ENCODE data around the gene SDK1.

The SDK1 gene

DNA sequence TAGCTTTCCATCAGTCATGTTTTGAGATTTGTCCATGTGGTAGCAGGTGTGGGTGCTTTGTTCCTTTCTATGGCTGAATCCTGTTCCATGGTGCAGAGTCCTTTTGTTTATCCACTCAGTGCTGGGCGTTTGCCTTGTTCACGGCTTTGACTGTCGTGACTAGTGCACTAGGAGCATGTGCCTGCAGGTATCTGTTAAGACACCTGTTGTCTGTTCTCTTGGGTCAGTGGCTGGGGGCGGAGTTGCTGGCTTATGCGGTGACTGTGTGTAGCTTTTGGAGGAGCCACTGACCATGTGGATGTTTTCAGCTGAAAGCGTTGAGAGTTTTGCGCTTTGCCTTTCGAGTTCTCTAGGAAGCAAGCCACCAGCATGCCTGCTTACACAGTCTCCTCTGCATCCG, 807.9 kb downstream of the SDK1 start:
- no peak overlapping the region for H3K9ac ChIP-seq (ENCODE audit: low read length)

GRCh38 chr7:4109481-4110110, 808.5 kb downstream of the SDK1 start:
- no peaks in the 10 kb centered on the region for H3K9me3 ChIP-seq (ENCODE audit: control insufficient read depth, low read length)
- H3K36me3 ChIP-seq (ENCODE audit: control insufficient read depth, insufficient read depth, low read length) = no peaks in the 10 kb centered on the region
- H3K27me3 ChIP-seq (ENCODE audit: control insufficient read depth, insufficient read depth, low read length) = no peaks in the 10 kb centered on the region
- no peaks in the 10 kb centered on the region for H3K4me1 ChIP-seq (ENCODE audit: control insufficient read depth, insufficient read depth, low read length)
- H3K4me3 ChIP-seq (ENCODE audit: low read length) = no peak overlapping the region
- no peak overlapping the region for H3K9ac ChIP-seq (ENCODE audit: low read length)

More for the DNA sequence above, 807.9 kb downstream of the SDK1 start:
- H3K4me1 ChIP-seq (ENCODE audit: control insufficient read depth, insufficient read depth, low read length) = no peaks in the 10 kb centered on the region
- H3K4me3 ChIP-seq (ENCODE audit: low read length) = no peak overlapping the region
- H3K36me3 ChIP-seq (ENCODE audit: control insufficient read depth, insufficient read depth, low read length) = no peaks in the 10 kb centered on the region
- H3K9me3 ChIP-seq (ENCODE audit: control insufficient read depth, low read length) = no peaks in the 10 kb centered on the region
- no peaks in the 10 kb centered on the region for H3K27me3 ChIP-seq (ENCODE audit: control insufficient read depth, insufficient read depth, low read length)

- Histone ChIP-seq H3K4me1 (ENCODE audit: control insufficient read depth, insufficient read depth, low read length) (no peaks in the 10 kb centered on the region), H3K27me3 (ENCODE audit: control insufficient read depth, insufficient read depth, low read length) (no peaks in the 10 kb centered on the region), H3K36me3 (ENCODE audit: control insufficient read depth, insufficient read depth, low read length) (no peaks in the 10 kb centered on the region), H3K9me3 (ENCODE audit: control insufficient read depth, low read length) (no peaks in the 10 kb centered on the region), H3K4me3 (ENCODE audit: low read length) (no peak overlapping the region), H3K9ac (ENCODE audit: low read length) (no peak overlapping the region)
Measured at GRCh38 chr7:4110438-4110837, 809.4 kb downstream of the SDK1 start.

DNA sequence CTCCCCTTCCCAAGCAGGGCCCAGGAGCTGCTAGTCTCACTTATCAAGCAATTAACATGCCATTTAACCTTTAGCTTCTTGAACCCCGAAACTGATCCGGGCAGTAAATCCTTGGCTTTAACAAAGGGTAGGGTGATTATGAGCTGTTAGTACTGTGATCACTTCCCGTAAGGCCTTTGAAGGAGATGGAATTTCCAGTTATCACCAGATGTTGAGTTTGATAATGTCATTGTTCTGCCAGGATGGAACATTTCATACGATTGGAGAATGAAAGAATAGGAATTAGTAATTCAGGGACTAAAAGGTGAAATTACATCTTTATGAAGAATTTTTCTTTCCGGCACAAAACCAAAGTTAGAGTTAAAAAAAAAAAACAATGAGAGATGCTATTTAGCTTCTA, 810.1 kb downstream of the SDK1 start:
- Histone ChIP-seq H3K4me1 (ENCODE audit: control insufficient read depth, insufficient read depth, low read length) (no peaks in the 10 kb centered on the region), H3K9ac (ENCODE audit: low read length) (no peak overlapping the region), H3K36me3 (ENCODE audit: control insufficient read depth, insufficient read depth, low read length) (no peaks in the 10 kb centered on the region), H3K27me3 (ENCODE audit: control insufficient read depth, insufficient read depth, low read length) (no peaks in the 10 kb centered on the region), H3K4me3 (ENCODE audit: low read length) (no peak overlapping the region), H3K9me3 (ENCODE audit: control insufficient read depth, low read length) (no peaks in the 10 kb centered on the region)

DNA sequence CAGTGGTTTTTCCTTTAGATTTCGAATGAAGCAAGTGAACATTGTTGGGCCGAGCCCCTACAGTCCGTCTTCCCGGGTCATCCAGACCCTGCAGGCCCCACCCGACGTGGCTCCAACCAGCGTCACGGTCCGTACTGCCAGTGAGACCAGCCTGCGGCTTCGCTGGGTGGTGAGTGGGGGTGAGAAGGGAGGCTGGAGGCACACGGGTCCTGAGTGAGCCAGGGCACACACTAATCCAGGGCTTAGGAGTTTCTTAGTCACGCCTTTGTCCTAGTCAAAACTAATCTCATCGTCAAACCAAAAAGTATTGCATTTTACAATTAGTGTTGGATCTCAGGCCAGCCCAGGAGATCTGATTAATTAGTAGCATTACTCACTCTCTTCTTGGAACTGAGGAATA, 812.2 kb downstream of the SDK1 start:
- Histone ChIP-seq H3K4me3 (ENCODE audit: low read length) (no peak overlapping the region), H3K4me1 (ENCODE audit: control insufficient read depth, insufficient read depth, low read length) (no peaks in the 10 kb centered on the region), H3K9ac (ENCODE audit: low read length) (no peak overlapping the region), H3K27me3 (ENCODE audit: control insufficient read depth, insufficient read depth, low read length) (no peaks in the 10 kb centered on the region), H3K9me3 (ENCODE audit: control insufficient read depth, low read length) (no peaks in the 10 kb centered on the region), H3K36me3 (ENCODE audit: control insufficient read depth, insufficient read depth, low read length) (no peaks in the 10 kb centered on the region)

- Histone ChIP-seq H3K9ac (ENCODE audit: low read length) (no peak overlapping the region), H3K9me3 (ENCODE audit: control insufficient read depth, low read length) (no peaks in the 10 kb centered on the region), H3K36me3 (ENCODE audit: control insufficient read depth, insufficient read depth, low read length) (no peaks in the 10 kb centered on the region), H3K27me3 (ENCODE audit: control insufficient read depth, insufficient read depth, low read length) (no peaks in the 10 kb centered on the region), H3K4me3 (ENCODE audit: low read length) (no peak overlapping the region), H3K4me1 (ENCODE audit: control insufficient read depth, insufficient read depth, low read length) (no peaks in the 10 kb centered on the region)
Measured at GRCh38 chr7:4113976-4114375, 812.9 kb downstream of the SDK1 start.

GRCh38 chr7:4115442-4115841, 814.4 kb downstream of the SDK1 start:
- Histone ChIP-seq H3K4me3 (ENCODE audit: low read length) (no peak overlapping the region), H3K9me3 (ENCODE audit: control insufficient read depth, low read length) (no peaks in the 10 kb centered on the region), H3K4me1 (ENCODE audit: control insufficient read depth, insufficient read depth, low read length) (no peaks in the 10 kb centered on the region), H3K9ac (ENCODE audit: low read length) (no peak overlapping the region), H3K27me3 (ENCODE audit: control insufficient read depth, insufficient read depth, low read length) (no peaks in the 10 kb centered on the region), H3K36me3 (ENCODE audit: control insufficient read depth, insufficient read depth, low read length) (no peaks in the 10 kb centered on the region)

DNA sequence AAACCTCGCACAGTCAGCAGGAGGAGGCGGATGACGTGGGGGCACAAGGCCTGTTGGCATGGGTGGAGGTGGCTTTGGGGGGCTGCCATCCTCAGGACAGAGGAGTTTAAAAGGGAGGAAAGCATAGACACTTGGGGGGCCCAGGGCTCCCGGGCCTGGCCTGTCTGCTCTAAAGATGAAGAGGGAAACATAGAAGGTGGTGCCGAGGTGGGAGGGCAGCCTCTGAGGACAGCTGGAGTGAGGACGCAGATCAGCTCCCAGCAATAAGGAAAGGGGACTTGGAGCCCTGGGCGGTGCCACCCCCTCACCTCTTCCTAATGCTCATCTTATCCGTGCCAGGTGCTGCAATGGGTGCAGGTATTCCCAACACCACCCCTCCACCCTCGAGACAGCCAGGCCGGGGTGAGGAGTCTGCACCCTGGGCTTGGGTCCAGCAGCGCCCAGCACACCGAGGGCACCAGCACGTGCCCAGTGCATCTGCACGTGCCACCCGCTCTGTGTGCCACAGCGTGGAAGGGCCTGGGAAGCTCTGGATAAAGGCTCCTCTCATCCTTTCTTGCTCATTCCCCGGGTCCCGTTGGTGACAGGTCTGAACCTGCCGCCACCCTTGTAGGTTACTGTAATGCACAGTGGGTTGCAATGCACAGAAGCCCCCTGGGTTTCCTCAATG, 815.0 kb downstream of the SDK1 start:
- Histone ChIP-seq H3K36me3 (ENCODE audit: control insufficient read depth, insufficient read depth, low read length) (no peaks in the 10 kb centered on the region), H3K4me3 (ENCODE audit: low read length) (no peak overlapping the region), H3K27me3 (ENCODE audit: control insufficient read depth, insufficient read depth, low read length) (no peaks in the 10 kb centered on the region), H3K9me3 (ENCODE audit: control insufficient read depth, low read length) (no peaks in the 10 kb centered on the region), H3K4me1 (ENCODE audit: control insufficient read depth, insufficient read depth, low read length) (no peaks in the 10 kb centered on the region), H3K9ac (ENCODE audit: low read length) (no peak overlapping the region)

DNA sequence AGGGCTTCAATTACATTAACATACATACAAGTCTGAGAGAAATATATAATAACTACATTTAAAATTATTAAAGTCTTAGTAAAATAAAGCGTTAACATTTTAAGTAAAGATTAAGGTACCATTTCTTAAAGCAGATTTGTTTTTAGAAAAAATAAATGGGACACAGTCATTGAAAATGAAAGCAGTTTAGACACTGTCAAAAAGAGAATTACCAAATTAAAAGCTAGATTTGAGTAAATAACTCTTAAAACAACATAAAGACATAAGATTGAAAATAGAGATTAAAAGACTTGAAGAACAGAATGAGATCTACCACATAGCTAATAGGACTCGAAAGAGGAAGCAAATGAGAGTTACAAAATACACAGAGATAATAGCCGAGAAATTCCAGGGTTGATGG, 818.8 kb downstream of the SDK1 start:
- H3K4me3 ChIP-seq (ENCODE audit: low read length) = no peak overlapping the region
- no peaks in the 10 kb centered on the region for H3K4me1 ChIP-seq (ENCODE audit: control insufficient read depth, insufficient read depth, low read length)
- no peaks in the 10 kb centered on the region for H3K27me3 ChIP-seq (ENCODE audit: control insufficient read depth, insufficient read depth, low read length)
- H3K9ac ChIP-seq (ENCODE audit: low read length) = no peak overlapping the region
- no peaks in the 10 kb centered on the region for H3K9me3 ChIP-seq (ENCODE audit: control insufficient read depth, low read length)
- no peaks in the 10 kb centered on the region for H3K36me3 ChIP-seq (ENCODE audit: control insufficient read depth, insufficient read depth, low read length)

DNA sequence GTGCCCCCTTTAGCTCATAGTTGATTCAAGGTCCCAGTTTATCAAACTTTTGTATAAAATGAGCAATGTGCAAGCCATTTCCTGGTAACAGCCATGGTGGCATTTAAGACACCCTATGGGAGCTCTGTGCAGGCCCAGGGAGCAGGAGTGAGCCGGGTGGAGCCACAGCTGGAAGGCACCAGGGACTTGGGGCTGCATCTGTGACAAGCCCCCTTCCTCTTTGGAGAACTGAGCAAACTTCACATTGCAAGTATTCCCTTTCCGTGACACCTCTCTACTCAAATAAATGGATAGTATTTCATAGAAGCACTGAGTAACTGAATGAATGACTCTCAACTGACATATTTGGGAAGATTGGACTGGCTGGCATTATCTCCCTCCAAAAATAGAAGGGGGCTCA, 822.3 kb downstream of the SDK1 start:
- H3K27me3 ChIP-seq (ENCODE audit: control insufficient read depth, insufficient read depth, low read length) = no peaks in the 10 kb centered on the region
- H3K4me3 ChIP-seq (ENCODE audit: low read length) = no peak overlapping the region
- no peaks in the 10 kb centered on the region for H3K4me1 ChIP-seq (ENCODE audit: control insufficient read depth, insufficient read depth, low read length)
- H3K9ac ChIP-seq (ENCODE audit: low read length) = no peak overlapping the region
- H3K36me3 ChIP-seq (ENCODE audit: control insufficient read depth, insufficient read depth, low read length) = no peaks in the 10 kb centered on the region
- H3K9me3 ChIP-seq (ENCODE audit: control insufficient read depth, low read length) = no peaks in the 10 kb centered on the region

- no peak overlapping the region for H3K9ac ChIP-seq (ENCODE audit: low read length)
- no peak overlapping the region for H3K4me3 ChIP-seq (ENCODE audit: low read length)
- no peaks in the 10 kb centered on the region for H3K9me3 ChIP-seq (ENCODE audit: control insufficient read depth, low read length)
Measured at GRCh38 chr7:4123823-4124222, 822.8 kb downstream of the SDK1 start.

GRCh38 chr7:4124556-4125477, 823.8 kb downstream of the SDK1 start:
- Histone ChIP-seq H3K36me3 (ENCODE audit: control insufficient read depth, insufficient read depth, low read length) (no peaks in the 10 kb centered on the region), H3K4me3 (ENCODE audit: low read length) (no peak overlapping the region)

More at GRCh38 chr7:4123823-4124222, 822.8 kb downstream of the SDK1 start:
- H3K27me3 ChIP-seq (ENCODE audit: control insufficient read depth, insufficient read depth, low read length) = no peaks in the 10 kb centered on the region
- H3K4me1 ChIP-seq (ENCODE audit: control insufficient read depth, insufficient read depth, low read length) = no peaks in the 10 kb centered on the region
- no peaks in the 10 kb centered on the region for H3K36me3 ChIP-seq (ENCODE audit: control insufficient read depth, insufficient read depth, low read length)

More at GRCh38 chr7:4124556-4125477, 823.8 kb downstream of the SDK1 start:
- Histone ChIP-seq H3K4me1 (ENCODE audit: control insufficient read depth, insufficient read depth, low read length) (no peaks in the 10 kb centered on the region), H3K9ac (ENCODE audit: low read length) (no peak overlapping the region), H3K9me3 (ENCODE audit: control insufficient read depth, low read length) (no peaks in the 10 kb centered on the region), H3K27me3 (ENCODE audit: control insufficient read depth, insufficient read depth, low read length) (no peaks in the 10 kb centered on the region)

All from mucosa of stomach (tissue), 1 donor.